ENCODE results near the gene OR6K2.

Gene OR6K2

GRCh38 chr1:158685085-158685484 is 15.4 kb downstream of the OR6K2 start:
- DNase-seq, result no peak

- no peak for DNase-seq
Observed at GRCh38 chr1:158681606-158682005, 18.8 kb downstream of the OR6K2 start.

GRCh38 chr1:158679289-158679688 is 21.2 kb downstream of the OR6K2 start:
- DNase-seq, result no peak

- no peak for DNase-seq
Observed at GRCh38 chr1:158675563-158676323, 24.7 kb downstream of the OR6K2 start.

GRCh38 chr1:158674302-158674701 is 26.1 kb downstream of the OR6K2 start:
- no peak for DNase-seq

GRCh38 chr1:158666037-158666436 is 34.4 kb downstream of the OR6K2 start:
- DNase-seq, result no peak

GRCh38 chr1:158654571-158654970 is 45.9 kb downstream of the OR6K2 start:
- DNase-seq, result no peak

- DNase-seq, result no peak
Observed at GRCh38 chr1:158654086-158654485, 46.4 kb downstream of the OR6K2 start.

GRCh38 chr1:158652721-158653334 is 47.6 kb downstream of the OR6K2 start:
- DNase-seq, result no peak
